Urinary bladder (tissue), 4 donors: ENCODE results near the gene MISP. TPM values are rescaled to one million over a fixed set of nuclear protein-coding genes. Genes with fewer than 3 reads are reported as not detected.

Experiments used
- DNase-seq: peaks from one replicate; pipeline ENCODE4 v3.0.0-alpha.2; 2015; ENCODE audit errors: extremely low spot score
- H3K27ac ChIP-seq: one replicate; pipeline ENCODE4 v1.5.1; 2013; ENCODE audit warnings: low read depth, mild to moderate bottlenecking, moderate library complexity
- H3K36me3 ChIP-seq: one replicate; pipeline ENCODE4 v1.6.1; 2013; ENCODE audit warnings: mild to moderate bottlenecking, moderate library complexity; ENCODE audit not compliant: insufficient read depth
- H3K4me1 ChIP-seq: one replicate; pipeline ENCODE4 v1.6.1; 2013; ENCODE audit warnings: mild to moderate bottlenecking, moderate library complexity; ENCODE audit not compliant: insufficient read depth
- H3K4me3 ChIP-seq: one replicate; pipeline ENCODE4 v1.5.1; 2013; ENCODE audit warnings: low read depth, low read length
- WGBS: extraction: QIAGEN DNeasy Blood & Tissue Kit; methylation state at CpG from one replicate; pipeline ENCODE4 v1.1.7; 2013; 5-methylcytosine and 5-hydroxymethylcytosine counted together
- polyA plus RNA-seq: library from polyadenylated mRNA; stranded (reverse); fragments of 200-250 nt; gene quantifications from one replicate; pipeline ENCODE4 v1.2.3, GENCODE V29; 2013
- total RNA-seq: library from RNA; depleted of rRNA; stranded (reverse); fragments of >200 nt; gene quantifications from one replicate; pipeline ENCODE4 v1.2.3, GENCODE V29; 2014
- donor health status: healthy with polysubstance abuse.
- donor health status: healthy.

MISP gene
- total and polyA plus RNA-seq, 2 donors = 0.91 to 1.4 TPM

DNA sequence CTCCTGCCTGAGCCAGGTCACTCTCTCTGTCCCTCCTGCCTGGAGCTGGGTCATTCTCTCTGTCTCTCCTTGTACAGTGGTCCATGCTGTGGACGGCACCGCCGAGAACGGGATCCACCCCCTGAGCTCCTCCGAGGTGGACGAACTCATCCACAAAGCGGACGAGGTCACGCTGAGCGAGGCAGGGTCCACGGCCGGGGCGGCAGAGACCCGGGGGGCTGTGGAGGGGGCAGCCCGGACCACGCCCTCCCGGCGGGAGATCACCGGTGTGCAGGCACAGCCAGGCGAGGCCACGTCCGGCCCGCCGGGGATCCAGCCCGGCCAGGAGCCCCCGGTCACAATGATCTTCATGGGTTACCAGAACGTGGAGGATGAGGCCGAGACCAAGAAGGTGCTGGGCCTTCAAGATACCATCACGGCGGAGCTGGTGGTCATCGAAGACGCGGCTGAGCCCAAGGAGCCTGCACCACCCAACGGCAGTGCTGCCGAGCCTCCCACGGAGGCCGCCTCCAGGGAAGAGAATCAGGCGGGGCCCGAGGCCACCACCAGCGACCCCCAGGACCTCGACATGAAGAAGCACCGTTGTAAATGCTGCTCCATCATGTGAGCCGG is 4.6 kb upstream of the MISP start:
- 96% methylated on average over 43 of the region's 43 CpGs for WGBS
- no peaks in the 10 kb centered on the region for H3K36me3 ChIP-seq
- no peak overlapping the region for H3K4me3 ChIP-seq
- DNase-seq = no peak
- no peak overlapping the region for H3K27ac ChIP-seq
- H3K4me1 ChIP-seq = no peaks in the 10 kb centered on the region

- Histone ChIP-seq H3K4me3 (no peak overlapping the region), H3K36me3 (no peaks in the 10 kb centered on the region), H3K4me1 (no peaks in the 10 kb centered on the region), H3K27ac (no peak overlapping the region)
- 97% methylated on average over 22 of the region's 22 CpGs for WGBS
- no peak for DNase-seq
Observed at GRCh38 chr19:746956-747355, 4.0 kb upstream of the MISP start.

DNA sequence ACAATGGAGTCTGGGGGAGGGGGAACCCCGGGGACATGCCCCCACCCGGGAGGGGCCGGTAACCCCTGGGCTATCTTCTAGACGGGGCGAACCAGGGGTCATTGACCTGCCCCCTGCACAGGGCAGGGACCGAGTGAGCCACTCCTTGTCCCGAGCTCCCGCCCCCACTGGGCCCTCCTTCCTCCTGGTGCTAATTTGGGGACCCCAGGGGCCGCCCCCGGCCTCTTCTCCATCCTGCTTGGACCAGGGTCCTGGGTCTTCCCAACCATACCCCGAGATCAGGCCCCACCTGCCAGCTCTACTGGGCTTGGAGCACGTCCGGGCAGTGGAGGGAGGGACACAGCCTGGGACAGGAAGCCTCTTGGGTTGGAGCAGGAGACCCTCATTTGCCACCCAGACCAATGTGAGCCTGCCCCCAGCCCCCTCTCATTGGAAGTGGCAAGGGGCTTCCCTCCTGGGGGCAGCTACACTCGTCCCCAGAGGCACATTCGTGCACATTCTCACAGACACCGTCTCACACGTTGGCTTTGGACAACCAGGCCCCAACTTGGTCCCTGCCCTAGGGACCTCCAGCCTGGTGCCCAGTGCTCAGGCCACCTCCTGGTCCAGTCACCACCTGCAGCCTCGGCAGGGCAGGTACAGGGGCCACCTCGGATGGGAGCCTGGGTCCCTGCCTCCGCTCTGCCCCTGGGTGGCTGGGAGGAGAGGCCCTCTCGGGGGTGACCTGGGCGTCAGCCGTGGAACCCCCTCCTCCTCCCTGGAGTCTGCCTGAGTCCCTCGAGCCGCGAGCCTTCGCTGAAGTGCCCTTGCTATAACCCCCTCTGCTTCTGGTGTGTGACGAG is 3.3 kb upstream of the MISP start:
- Histone ChIP-seq H3K4me1 (no peaks in the 10 kb centered on the region), H3K27ac (no peak overlapping the region), H3K36me3 (no peaks in the 10 kb centered on the region), H3K4me3 (no peak overlapping the region)
- DNase-seq = no peak
- 96% methylated on average over 28 of the region's 28 CpGs for WGBS

- no peaks in the 10 kb centered on the region for H3K36me3 ChIP-seq
- WGBS = 86% methylated on average over 14 of the region's 14 CpGs
- no peaks in the 10 kb centered on the region for H3K4me1 ChIP-seq
- DNase-seq = no peak
- H3K4me3 ChIP-seq = no peak overlapping the region
- H3K27ac ChIP-seq = no peak overlapping the region
Observed at GRCh38 chr19:748274-748598, 2.7 kb upstream of the MISP start.

- no peak overlapping the region for H3K4me3 ChIP-seq
- no peak for DNase-seq
- H3K27ac ChIP-seq = no peak overlapping the region
- no peaks in the 10 kb centered on the region for H3K36me3 ChIP-seq
- no peaks in the 10 kb centered on the region for H3K4me1 ChIP-seq
- 76% methylated on average over 14 of the region's 14 CpGs for WGBS
Observed at GRCh38 chr19:749811-750210, 1.1 kb upstream of the MISP start.

GRCh38 chr19:751501-752341 is 809 bp downstream of the MISP start:
- no peak for DNase-seq
- no peak overlapping the region for H3K27ac ChIP-seq
- H3K4me1 ChIP-seq = no peaks in the 10 kb centered on the region
- H3K36me3 ChIP-seq = no peaks in the 10 kb centered on the region
- no peak overlapping the region for H3K4me3 ChIP-seq
- 61% methylated on average over 30 of the region's 30 CpGs for WGBS

GRCh38 chr19:752652-753517 is 2.0 kb downstream of the MISP start:
- DNase-seq = peak; percentile 81
- Histone ChIP-seq H3K36me3 (no peaks in the 10 kb centered on the region), H3K4me3 (no peak overlapping the region), H3K27ac (no peak overlapping the region), H3K4me1 (no peaks in the 10 kb centered on the region)
- WGBS = 36% methylated on average over 39 of the region's 39 CpGs

GRCh38 chr19:754530-754929 is 3.6 kb downstream of the MISP start:
- no peak overlapping the region for H3K4me3 ChIP-seq
- WGBS = 92% methylated on average over 9 of the region's 9 CpGs
- H3K27ac ChIP-seq = no peak overlapping the region
- no peaks in the 10 kb centered on the region for H3K4me1 ChIP-seq
- DNase-seq = no peak
- H3K36me3 ChIP-seq = no peaks in the 10 kb centered on the region

DNA sequence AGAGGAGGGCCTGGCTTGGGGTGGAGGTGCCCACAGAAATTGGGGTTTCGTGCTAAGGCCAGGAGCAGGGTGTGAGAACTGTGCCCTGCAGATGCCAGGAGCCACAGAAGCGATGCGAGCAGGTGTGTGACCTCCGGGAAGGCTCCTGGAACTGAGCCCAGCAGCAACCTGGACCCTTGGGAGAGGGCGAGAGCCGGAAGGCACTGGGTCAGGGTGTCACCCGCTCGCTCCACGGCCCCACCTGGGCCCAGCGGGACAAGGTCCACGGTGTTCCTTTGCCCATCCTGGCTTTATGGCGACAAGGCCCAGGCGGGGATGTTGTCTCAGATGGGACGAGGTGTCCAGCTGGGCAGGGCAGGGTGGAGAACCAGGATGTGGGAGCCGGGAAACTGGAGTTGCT is 4.2 kb downstream of the MISP start:
- H3K36me3 ChIP-seq = no peaks in the 10 kb centered on the region
- no peak overlapping the region for H3K27ac ChIP-seq
- 94% methylated on average over 15 of the region's 15 CpGs for WGBS
- DNase-seq = no peak
- H3K4me3 ChIP-seq = no peak overlapping the region
- H3K4me1 ChIP-seq = no peaks in the 10 kb centered on the region

DNA sequence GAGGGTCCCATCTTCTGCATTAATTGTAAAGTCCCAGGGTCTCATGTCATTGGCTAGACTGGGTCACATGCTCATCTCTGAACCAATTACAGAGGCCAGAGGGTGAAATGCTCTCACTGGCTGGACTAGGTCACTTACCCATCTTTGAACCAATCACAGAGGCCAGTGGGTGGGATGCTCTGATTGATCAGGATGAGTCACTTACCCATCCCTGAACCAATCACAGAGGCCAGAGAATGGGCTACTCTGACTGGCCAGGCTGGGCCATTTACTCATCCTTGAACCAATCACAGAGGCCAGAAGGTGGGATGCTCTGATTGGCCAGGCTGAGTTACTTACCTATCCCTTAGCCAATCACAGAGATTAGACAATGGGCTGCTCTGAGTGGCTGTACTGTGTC is 5.3 kb downstream of the MISP start:
- Histone ChIP-seq H3K4me3 (no peak overlapping the region), H3K36me3 (no peaks in the 10 kb centered on the region), H3K4me1 (no peaks in the 10 kb centered on the region), H3K27ac (no peak overlapping the region)
- DNase-seq = no peak

GRCh38 chr19:756821-757688 is 6.1 kb downstream of the MISP start:
- Histone ChIP-seq H3K4me3 (no peak overlapping the region), H3K4me1 (no peaks in the 10 kb centered on the region), H3K36me3 (no peaks in the 10 kb centered on the region), H3K27ac (no peak overlapping the region)
- 90% methylated on average over 36 of the region's 36 CpGs for WGBS
- DNase-seq = no peak

- Histone ChIP-seq H3K4me3 (no peak overlapping the region), H3K36me3 (no peaks in the 10 kb centered on the region), H3K4me1 (no peaks in the 10 kb centered on the region), H3K27ac (no peak overlapping the region)
- DNase-seq = no peak
- WGBS = 94% methylated on average over 50 of the region's 50 CpGs
Observed at GRCh38 chr19:757811-758668, 7.1 kb downstream of the MISP start.
